ENCODE measurements around the gene JPH4.

DNA sequence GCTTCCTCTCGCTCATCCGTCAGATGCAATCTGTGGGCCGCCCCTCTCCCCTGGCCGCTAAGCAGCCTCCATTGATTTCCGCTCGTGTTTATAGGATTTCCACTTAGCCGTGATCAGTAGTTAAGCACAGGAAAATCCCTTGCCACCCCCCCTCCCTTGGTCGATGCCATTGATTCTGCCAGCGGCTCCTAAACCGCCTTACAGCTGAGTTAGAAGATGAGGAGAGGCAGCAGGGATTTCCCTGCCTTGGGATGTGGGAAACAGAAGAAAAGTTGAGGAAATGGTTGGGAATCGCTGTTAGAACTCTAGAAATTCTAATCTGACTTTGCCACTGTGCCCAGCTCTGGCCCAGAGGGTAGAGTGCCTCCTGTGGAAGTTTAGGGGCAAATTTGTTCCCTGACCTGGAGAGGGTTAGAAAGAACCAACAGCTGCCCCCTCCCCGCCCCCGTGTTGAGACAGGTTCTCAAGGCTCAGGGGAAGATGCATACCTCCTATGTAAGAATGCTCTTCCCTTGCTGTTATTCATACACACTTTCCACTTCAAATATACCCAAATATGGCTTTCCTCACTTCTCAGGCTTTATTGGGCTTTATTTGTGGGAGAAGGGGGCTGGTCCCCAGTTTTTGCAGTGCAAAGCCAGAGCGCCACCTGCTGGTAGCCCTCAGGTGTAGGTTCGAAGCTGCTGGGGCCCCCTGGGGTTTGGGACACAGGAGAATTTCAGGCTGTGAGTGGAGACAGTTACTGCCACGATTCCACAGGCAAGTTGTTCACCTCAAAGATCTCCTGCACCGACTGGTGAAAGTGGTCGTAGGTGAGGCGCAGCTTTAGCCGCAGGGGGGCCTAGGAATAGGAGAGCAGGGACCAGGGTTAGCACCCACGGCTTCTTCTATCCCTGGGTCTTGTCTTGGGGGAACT lies 19.3 kb downstream of the JPH4 start:
- TF ChIP-seq, protein P1, sequence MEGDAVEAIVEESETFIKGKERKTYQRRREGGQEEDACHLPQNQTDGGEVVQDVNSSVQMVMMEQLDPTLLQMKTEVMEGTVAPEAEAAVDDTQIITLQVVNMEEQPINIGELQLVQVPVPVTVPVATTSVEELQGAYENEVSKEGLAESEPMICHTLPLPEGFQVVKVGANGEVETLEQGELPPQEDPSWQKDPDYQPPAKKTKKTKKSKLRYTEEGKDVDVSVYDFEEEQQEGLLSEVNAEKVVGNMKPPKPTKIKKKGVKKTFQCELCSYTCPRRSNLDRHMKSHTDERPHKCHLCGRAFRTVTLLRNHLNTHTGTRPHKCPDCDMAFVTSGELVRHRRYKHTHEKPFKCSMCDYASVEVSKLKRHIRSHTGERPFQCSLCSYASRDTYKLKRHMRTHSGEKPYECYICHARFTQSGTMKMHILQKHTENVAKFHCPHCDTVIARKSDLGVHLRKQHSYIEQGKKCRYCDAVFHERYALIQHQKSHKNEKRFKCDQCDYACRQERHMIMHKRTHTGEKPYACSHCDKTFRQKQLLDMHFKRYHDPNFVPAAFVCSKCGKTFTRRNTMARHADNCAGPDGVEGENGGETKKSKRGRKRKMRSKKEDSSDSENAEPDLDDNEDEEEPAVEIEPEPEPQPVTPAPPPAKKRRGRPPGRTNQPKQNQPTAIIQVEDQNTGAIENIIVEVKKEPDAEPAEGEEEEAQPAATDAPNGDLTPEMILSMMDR (conservative IDR thresholded peaks at IDR 0.05) = peak; percentile 93
- no peak for TF ChIP-seq ZFX (IDR thresholded peaks at IDR 0.05)
